IgD-negative memory B cell (primary cell): ENCODE results near the gene SIPA1L3. TPM values are rescaled to one million over a fixed set of nuclear protein-coding genes. Genes with fewer than 3 reads are reported as not detected.

ENCODE experiments used
- H3K27ac Mint-ChIP-seq, 3 donors: one replicate each; pipeline ENCODE4 v1.8.0; 2020 to 2022; ENCODE audit warnings: mild to moderate bottlenecking in 3 of 3, mixed read lengths in 3 of 3, moderate library complexity in 1 of 3
- H3K27me3 Mint-ChIP-seq: one replicate; pipeline ENCODE4 v1.8.0; 2021; ENCODE audit warnings: mixed read lengths
- H3K36me3 Mint-ChIP-seq: one replicate; pipeline ENCODE4 v1.8.0; 2020; ENCODE audit warnings: mild to moderate bottlenecking, mixed read lengths
- H3K4me1 Mint-ChIP-seq, 3 donors: one replicate each; pipeline ENCODE4 v1.8.0; 2020 to 2022; ENCODE audit warnings: mixed read lengths in 3 of 3, mild to moderate bottlenecking in 1 of 3
- H3K4me3 Mint-ChIP-seq, 4 donors: one replicate each; pipeline ENCODE4 v1.8.0; 2020 to 2022; ENCODE audit warnings: mild to moderate bottlenecking in 4 of 4, mixed read lengths in 4 of 4, moderate library complexity in 3 of 4
- H3K9me3 Mint-ChIP-seq, 3 donors: one replicate each; pipeline ENCODE4 v1.8.0; 2020 to 2021; ENCODE audit warnings: mixed read lengths in 3 of 3, mild to moderate bottlenecking in 1 of 3
- polyA plus RNA-seq: library from polyadenylated mRNA; unstranded; fragments of 300-500 nt; fragmentation: Illumina TruSeq; gene quantifications from one replicate; pipeline ENCODE4 v1.2.3, GENCODE V29; 2021

SIPA1L3 gene
- polyA plus RNA-seq, 1 donor from 2014 or later: 13.6 TPM

DNA sequence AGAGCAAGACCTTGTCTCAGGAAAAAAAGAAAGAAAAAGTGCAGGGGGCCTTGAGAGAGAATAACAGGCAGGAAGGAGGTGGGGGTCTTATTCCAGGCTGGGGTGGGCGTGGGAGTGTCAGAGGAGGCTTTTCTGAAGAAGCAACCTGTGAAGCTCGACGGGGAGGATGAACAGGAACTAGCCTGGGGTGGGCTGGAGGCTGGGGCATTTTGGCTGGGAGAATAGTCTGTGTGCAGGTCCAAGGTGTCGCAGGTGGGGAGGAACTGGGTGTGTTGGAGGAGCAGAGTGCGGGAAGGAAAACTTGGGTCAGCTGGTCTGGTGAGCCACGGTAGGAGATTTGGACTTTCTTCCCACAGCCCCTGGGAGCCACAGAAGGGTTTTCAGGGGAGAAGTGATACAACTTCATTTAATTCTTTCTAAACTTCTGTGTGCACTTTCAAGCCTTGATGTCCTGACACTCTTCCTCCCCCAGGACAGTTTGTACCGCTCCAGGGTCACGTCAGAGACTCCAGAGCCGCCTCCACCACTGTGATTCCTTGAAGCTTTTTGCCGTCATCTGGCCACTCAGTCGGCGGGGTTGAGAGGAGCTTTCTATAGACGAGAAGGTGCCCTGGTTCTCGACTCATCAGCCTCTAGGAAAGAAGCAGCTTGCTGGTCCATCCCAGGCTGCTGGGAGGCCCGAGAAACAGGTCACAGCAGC lies 138.7 kb downstream of the SIPA1L3 start:
- H3K27me3 Mint-ChIP-seq: no peaks in the 10 kb centered on the region
- H3K36me3 Mint-ChIP-seq: peaks cover 9% of the 10 kb centered on the region
- H3K9me3 Mint-ChIP-seq: no peaks in the 10 kb centered on the region
- H3K4me3 Mint-ChIP-seq: peak overlapping the region; percentile 41 to 94 (median 82)
- peaks cover 44 to 58% (median 57%) of the 10 kb centered on the region in 3 donors for H3K4me1 Mint-ChIP-seq
- H3K27ac Mint-ChIP-seq: peak overlapping the region; percentile 95 to 99 (median 98)

DNA sequence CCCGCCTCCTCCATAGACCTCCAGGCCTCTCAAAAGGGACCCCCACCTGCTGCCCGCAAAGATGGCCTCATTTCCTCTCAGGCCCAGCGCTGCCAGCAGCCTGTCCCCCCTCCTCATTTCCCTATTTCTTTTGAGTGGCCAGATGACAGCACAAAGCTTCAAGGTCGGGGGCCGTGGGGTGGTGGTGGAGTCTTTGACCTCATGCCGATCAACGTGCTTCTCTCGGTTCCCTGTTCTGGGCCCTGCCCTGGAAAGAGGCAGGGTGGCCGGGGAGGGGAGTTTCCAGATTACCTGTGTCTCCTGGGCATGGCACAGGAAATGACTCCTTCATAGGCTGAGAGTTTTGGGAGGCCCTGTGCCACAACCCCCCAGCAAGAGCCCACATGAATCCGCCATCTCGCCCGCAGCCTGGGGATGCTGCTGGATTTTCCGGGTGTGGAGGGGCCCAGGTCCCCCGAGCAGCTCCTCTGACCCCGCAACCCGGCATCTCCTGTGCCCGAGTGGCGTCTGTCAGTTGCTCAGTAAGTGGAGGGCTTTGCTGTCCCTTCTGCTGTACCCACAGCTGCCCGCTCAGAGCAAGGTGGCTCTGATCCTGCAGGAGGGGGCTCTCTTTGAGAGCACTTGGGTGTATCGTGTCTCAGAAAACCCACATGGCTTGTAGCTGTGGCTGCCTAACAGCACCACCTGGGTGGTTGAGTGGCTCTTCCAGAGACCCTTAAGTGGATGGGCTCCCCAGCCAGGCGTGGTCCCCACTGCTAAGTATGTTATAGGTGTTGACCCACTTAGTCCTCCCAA lies 139.4 kb downstream of the SIPA1L3 start:
- Mint-ChIP-seq H3K4me3 (peak overlapping the region; percentile 41 to 94 (median 82)), H3K27ac (peak overlapping the region; percentile 95 to 99 (median 98)), H3K36me3 (peaks cover 11% of the 10 kb centered on the region), H3K27me3 (no peaks in the 10 kb centered on the region), H3K4me1 (peaks cover 48 to 59% (median 57%) of the 10 kb centered on the region in 3 donors), H3K9me3 (no peaks in the 10 kb centered on the region)

DNA sequence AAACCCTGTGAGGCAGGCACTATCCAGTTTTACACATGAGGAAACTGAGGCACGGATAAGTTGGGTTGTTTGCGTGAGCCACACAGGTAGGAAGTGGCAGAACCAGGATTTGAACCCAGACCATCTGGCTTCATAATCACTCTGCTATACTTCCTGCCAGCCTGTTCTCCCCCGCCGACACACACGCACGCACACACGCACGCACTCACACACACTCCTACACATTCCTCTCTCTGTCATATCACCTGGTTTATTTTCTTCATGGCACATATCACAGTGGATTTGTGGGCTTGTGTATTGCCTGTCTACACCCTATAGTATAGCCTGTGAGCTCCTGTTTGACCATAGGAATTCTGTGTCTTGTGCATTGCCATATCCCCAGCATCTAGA lies 140.0 kb downstream of the SIPA1L3 start:
- H3K4me3 Mint-ChIP-seq: peak overlapping the region in 3 of 4 donors; percentile 75 to 94 (median 76)
- H3K36me3 Mint-ChIP-seq: peaks cover 11% of the 10 kb centered on the region
- H3K9me3 Mint-ChIP-seq: no peaks in the 10 kb centered on the region
- peak overlapping the region; percentile 95 to 99 (median 98) for H3K27ac Mint-ChIP-seq
- H3K27me3 Mint-ChIP-seq: no peaks in the 10 kb centered on the region
- peaks cover 50 to 61% (median 59%) of the 10 kb centered on the region in 3 donors for H3K4me1 Mint-ChIP-seq

DNA sequence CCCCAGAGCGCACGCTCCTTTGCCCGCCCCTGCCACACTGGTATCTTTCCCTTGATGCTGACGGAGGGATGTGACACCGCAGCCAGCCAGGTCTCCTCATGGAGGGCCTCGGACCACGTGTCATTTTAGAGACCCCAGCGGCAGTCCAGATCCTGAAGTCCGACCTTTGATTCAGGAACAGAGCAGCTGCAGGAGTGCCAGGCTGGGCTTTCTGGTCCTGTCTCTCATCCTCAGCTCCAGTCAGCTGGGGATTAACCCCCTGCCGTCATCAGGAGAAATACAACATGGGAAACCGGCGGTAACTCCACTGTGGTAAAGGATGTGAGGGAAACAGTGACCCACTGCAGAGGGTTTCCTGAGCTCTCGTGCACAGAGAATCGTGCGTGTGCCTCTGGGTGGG lies 140.6 kb downstream of the SIPA1L3 start:
- Mint-ChIP-seq H3K9me3 (no peaks in the 10 kb centered on the region), H3K36me3 (peaks cover 9% of the 10 kb centered on the region), H3K27me3 (no peaks in the 10 kb centered on the region), H3K4me1 (peaks cover 52 to 62% (median 59%) of the 10 kb centered on the region in 3 donors), H3K4me3 (peak overlapping the region; percentile 21 to 91 (median 80)), H3K27ac (peak overlapping the region; percentile 95 to 99 (median 98))

DNA sequence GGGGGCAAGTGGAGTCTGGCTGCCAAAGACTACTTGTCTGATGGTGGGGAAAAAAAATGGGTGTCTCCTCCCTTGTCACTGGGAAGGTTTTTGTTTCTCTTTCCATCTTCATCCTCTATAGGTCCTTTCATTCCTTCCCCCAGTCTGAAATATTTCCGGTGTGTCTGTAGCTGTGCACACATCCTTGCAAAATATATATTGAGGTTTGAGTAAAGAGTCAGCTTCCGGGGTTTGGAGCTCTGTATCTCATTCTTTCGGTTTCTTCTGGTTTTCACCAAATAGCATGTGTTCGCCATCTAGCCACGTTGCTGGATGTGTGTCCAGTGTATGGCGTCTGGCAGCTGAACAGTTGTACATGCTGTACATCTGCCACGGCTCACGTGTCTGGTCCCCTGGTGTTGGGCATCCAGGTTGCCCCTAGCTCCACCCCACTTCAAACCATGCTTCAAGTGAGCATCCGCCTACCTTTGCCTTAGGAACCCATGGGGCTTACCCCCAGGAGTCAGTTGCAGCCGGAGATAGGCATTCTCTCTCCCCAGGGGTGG lies 142.2 kb downstream of the SIPA1L3 start:
- no peaks in the 10 kb centered on the region for H3K9me3 Mint-ChIP-seq
- peak overlapping the region; percentile 69 to 91 (median 80) for H3K4me3 Mint-ChIP-seq
- H3K27ac Mint-ChIP-seq: peak overlapping the region; percentile 95 to 99 (median 98)
- no peaks in the 10 kb centered on the region for H3K27me3 Mint-ChIP-seq
- H3K4me1 Mint-ChIP-seq: peaks cover 48 to 56% (median 52%) of the 10 kb centered on the region in 3 donors
- peaks cover 5% of the 10 kb centered on the region for H3K36me3 Mint-ChIP-seq

DNA sequence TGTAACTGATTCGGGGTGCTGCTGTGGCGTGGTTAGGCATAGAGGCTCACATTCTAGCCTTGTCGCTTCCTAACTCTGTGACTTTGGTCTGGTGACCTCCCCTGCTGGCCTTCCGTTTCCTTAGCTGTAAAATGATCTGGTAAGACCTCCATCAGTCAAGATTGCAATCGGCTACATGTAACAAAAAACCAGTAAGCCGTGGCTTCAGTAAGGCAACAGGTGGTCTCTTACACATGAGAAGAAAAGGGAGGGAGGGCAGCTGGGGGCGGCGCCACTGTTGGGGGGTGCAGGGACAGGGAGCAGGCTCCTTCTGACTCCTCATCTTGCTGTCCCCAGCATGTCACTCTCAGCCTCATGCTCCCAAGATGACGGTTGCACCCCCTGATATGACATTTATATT lies 148.0 kb downstream of the SIPA1L3 start:
- Mint-ChIP-seq H3K9me3 (no peaks in the 10 kb centered on the region), H3K36me3 (peaks cover 6% of the 10 kb centered on the region), H3K4me3 (no peak overlapping the region), H3K27me3 (no peaks in the 10 kb centered on the region), H3K27ac (peak overlapping the region in 1 of 3 donors; percentile 64), H3K4me1 (peaks cover 21 to 31% (median 26%) of the 10 kb centered on the region in 3 donors)

DNA sequence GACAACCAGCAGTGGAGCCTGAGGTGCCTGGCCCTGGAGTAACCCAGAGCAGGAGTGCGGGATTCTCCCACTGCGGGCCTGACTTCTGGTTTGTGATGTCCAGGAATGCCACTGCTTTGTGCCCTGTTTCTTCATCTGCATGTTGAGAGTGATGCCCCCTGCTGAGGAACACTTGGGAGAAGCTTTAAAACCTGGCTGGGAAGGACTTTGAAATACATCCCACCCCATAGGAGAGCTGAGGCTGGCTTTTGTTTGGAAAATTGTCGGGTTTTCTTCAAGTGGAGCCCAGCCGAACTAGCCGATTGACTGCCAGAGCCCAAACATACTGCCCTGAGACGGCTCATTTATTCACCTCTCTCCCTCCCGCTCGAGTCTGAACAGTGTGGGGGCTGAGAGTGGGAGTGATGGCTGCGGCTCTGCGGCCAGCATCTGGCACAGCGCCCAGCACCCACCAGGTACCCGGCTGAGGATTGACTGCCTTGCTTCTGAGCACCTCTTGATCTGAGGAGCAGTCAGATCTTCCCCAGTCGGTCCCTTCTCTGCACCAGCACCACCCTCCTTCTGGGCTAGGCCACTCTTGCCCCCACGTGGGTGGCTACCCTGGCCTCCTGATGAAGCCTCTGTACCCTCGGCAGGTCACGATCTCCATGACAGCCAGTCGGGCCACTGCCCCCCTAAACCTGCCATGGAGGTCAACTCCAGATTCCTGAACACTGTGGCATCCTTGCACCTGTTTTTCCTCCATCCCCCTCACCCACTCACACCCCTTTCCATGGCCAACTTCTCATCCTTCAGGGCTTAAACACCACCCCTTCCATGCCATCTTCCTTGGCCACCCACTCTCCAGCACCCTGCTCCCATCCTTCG lies 148.9 kb downstream of the SIPA1L3 start:
- H3K4me1 Mint-ChIP-seq: peaks cover 25 to 35% (median 30%) of the 10 kb centered on the region in 3 donors
- H3K27me3 Mint-ChIP-seq: no peaks in the 10 kb centered on the region
- H3K9me3 Mint-ChIP-seq: no peaks in the 10 kb centered on the region
- no peak overlapping the region for H3K4me3 Mint-ChIP-seq
- peak overlapping the region in 1 of 3 donors; percentile 47 for H3K27ac Mint-ChIP-seq
- H3K36me3 Mint-ChIP-seq: peaks cover 6% of the 10 kb centered on the region

DNA sequence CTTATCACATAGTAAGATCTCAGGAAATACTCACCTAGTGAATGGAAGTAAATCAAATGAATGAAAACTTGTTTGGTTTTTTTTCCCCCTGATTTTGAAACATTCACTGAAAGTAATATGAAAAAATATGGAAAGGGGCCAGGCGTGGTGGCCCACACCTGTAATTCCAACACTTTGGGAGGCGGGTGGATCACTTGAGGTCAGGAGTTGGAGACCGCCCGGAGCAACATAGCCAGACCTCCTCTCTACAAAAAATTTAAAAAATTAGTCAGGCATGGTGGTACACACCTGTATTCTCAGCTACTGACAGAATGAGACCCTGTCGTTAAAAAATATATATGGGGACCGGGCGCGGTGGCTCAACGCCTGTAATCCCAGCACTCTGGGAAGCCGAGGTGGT lies 149.6 kb downstream of the SIPA1L3 start:
- Mint-ChIP-seq H3K4me1 (peaks cover 24 to 31% (median 30%) of the 10 kb centered on the region in 3 donors), H3K27ac (no peak overlapping the region), H3K27me3 (no peaks in the 10 kb centered on the region), H3K9me3 (no peaks in the 10 kb centered on the region), H3K36me3 (peaks cover 4% of the 10 kb centered on the region), H3K4me3 (peak overlapping the region in 2 of 4 donors; percentile 4 to 22)

DNA sequence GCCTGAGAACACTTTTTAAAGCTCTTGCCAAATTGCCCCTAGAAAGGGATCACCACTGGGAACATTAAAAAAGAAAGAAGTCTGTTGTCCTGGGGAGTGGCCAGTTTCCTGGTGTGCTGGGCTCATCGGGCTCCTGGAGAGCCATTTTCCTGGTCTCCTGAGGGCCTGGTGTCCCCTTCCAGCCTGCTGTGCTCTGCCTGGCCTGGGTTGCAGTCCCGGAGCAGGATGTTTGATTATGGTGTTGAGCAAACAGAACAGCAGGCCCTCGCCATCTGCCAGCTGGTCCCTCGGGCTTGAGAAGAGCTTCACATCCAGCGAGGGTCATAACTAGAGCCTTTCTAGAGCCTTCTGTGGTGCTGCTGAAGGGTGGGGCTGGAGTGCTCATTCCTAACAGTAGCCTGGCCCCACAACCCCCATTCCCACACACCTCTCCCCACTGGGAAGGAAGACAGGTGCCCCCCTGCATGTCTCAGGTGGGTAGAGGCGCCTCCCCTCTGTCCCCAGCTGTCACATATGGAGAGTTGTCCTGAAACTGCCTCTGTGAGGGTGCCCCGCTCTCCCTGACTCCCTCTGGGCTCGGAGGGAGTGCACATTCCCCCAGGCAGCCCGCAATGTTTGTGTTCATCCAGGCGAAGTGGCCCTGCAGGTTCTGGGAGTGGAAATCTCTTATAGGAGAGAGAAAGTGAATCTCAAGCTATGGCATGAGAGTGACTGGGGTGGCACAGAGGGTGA lies 151.1 kb downstream of the SIPA1L3 start:
- Mint-ChIP-seq H3K9me3 (no peaks in the 10 kb centered on the region), H3K4me1 (peaks cover 24 to 27% (median 25%) of the 10 kb centered on the region in 3 donors), H3K4me3 (peak overlapping the region in 3 of 4 donors; percentile 26 to 60 (median 39)), H3K36me3 (peaks cover 4% of the 10 kb centered on the region), H3K27ac (peak overlapping the region; percentile 20 to 87 (median 78)), H3K27me3 (no peaks in the 10 kb centered on the region)

DNA sequence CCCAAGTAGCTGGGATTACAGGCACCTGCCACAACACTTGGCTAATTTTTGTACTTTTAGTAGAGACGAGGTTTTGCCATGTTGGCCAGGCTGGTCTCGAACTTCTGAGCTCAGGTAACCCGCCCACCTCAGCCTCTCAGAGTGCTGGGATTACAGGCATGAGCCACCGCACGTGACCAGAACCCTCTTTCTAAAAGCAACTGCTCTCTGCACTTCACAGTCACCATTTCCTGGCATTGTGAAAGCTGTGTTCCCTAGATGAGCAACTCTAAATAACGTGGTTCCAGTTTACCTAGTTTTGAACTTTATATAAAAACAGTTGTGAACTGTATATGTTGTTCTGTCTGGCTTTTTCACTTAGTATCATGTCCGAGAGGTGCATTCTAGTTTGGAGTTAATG lies 152.9 kb downstream of the SIPA1L3 start:
- Mint-ChIP-seq H3K27me3 (no peaks in the 10 kb centered on the region), H3K9me3 (no peaks in the 10 kb centered on the region), H3K4me1 (peaks cover 25 to 30% (median 28%) of the 10 kb centered on the region in 3 donors), H3K4me3 (peak overlapping the region in 2 of 4 donors; percentile 75 to 86), H3K27ac (peak overlapping the region; percentile 71 to 86 (median 83)), H3K36me3 (peaks cover 4% of the 10 kb centered on the region)

DNA sequence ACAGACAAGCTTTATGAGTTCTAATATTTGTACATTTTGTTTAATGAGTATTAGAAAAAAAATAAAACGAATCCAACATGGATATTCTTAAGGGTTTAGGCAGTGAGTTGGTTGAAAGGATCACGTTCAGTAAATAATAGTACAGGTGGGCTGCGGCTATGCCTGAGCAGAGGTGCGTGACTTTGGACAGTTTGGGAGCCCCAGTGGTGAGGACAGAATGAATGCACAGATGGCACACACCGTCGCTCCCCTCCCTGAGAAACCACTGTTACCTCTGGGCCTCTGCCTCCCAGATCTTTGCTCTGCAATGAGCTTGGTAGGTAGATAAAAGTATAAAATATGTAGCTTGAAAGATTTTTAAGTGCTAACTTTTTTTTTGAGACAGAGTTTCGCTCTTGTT lies 153.3 kb downstream of the SIPA1L3 start:
- Mint-ChIP-seq H3K27ac (peak overlapping the region in 2 of 3 donors; percentile 71 to 83), H3K27me3 (no peaks in the 10 kb centered on the region), H3K4me3 (peak overlapping the region in 2 of 4 donors; percentile 17 to 86), H3K9me3 (no peaks in the 10 kb centered on the region), H3K4me1 (peaks cover 23 to 30% (median 24%) of the 10 kb centered on the region in 3 donors), H3K36me3 (peaks cover 4% of the 10 kb centered on the region)

DNA sequence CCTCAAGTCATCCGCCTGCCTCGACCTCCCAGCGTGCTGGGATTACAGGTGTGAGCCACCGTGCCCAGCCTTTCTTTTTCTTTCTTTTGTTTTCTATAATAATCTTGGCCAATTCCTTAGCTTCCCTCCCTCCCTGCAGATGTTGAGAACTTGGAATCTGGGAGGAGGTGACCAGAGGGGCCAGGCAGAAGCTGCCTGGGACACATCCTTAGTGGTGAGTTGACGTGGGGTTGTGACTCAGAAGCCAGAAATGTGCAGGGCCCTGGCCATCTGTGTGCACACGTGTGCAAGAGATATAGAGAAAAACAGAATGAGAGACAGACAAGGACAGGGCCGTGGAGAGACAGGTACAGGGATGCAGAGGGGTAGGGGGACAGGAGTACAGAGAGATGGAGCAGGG lies 154.3 kb downstream of the SIPA1L3 start:
- Mint-ChIP-seq H3K27ac (peak overlapping the region in 2 of 3 donors; percentile 35 to 70), H3K27me3 (no peaks in the 10 kb centered on the region), H3K36me3 (peaks cover 3% of the 10 kb centered on the region), H3K9me3 (no peaks in the 10 kb centered on the region), H3K4me3 (no peak overlapping the region), H3K4me1 (peaks cover 20 to 27% (median 22%) of the 10 kb centered on the region in 3 donors)

DNA sequence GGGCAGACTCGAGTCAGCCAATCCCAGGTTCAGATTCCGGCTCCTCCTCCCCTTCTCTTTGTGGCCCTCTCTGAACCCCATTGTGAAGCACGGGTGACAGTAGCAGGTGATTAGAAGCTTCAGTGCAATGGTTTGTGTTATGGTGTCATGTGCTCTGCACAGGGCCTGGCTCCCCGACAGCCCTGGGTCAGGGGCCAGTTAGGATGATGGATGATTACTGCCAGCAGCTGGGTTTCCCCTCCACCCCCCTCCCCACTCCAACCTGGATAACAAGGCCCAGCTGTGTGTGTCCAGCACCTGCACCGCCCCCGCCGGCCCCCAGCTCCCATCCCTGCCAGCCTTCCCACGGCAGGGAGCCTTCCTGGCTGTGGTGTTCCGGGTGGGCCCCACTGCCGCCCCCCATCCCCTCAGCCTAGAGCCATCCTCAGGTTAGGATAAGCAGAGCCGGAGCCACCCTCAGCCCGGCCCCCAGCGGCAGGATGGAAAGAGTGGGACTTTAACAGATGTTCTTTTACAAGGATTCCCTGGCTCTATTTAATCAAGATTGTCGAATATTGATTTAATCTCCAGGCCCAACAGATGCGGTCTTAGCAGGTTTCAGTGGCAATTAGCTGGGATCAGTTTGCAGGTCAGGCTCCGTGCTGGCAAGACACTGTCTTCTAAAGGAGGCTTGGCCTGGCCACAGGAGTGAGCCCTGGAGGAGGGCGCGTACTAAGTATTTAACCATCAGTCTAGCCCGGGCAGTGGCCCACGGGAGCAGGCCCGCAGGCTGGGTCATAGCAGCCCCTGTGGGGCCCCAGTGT lies 156.2 kb downstream of the SIPA1L3 start:
- no peaks in the 10 kb centered on the region for H3K9me3 Mint-ChIP-seq
- no peaks in the 10 kb centered on the region for H3K36me3 Mint-ChIP-seq
- no peak overlapping the region for H3K4me3 Mint-ChIP-seq
- no peaks in the 10 kb centered on the region for H3K27me3 Mint-ChIP-seq
- peak overlapping the region in 1 of 3 donors; percentile 67 for H3K27ac Mint-ChIP-seq
- peaks cover 14 to 19% (median 18%) of the 10 kb centered on the region in 3 donors for H3K4me1 Mint-ChIP-seq
